Peyer's patch (tissue), 4 donors: ENCODE measurements around the gene NIN.

Experiments
- POLR2A ChIP-seq, 2 donors: fragments of 450-650 bp; IDR thresholded peaks; one replicate each; pipeline ENCODE4 v1.5.1; 2017; ENCODE audit warnings: antibody characterized with exemption in 2 of 2, mild to moderate bottlenecking in 2 of 2, moderate library complexity in 2 of 2
- TF ChIP-seq, protein P1 (sequence below), 6 experiments: fragments of 450-650 bp in 4 of 6; fragments of 200-600 bp in 2 of 6; sonication (generic) in 1 of 6; IDR thresholded peaks; one replicate each; pipeline ENCODE4 v1.5.1; 2017 to 2019; ENCODE audit warnings: antibody characterized with exemption in 6 of 6, mild to moderate bottlenecking in 3 of 6, moderate library complexity in 1 of 6

DNA sequence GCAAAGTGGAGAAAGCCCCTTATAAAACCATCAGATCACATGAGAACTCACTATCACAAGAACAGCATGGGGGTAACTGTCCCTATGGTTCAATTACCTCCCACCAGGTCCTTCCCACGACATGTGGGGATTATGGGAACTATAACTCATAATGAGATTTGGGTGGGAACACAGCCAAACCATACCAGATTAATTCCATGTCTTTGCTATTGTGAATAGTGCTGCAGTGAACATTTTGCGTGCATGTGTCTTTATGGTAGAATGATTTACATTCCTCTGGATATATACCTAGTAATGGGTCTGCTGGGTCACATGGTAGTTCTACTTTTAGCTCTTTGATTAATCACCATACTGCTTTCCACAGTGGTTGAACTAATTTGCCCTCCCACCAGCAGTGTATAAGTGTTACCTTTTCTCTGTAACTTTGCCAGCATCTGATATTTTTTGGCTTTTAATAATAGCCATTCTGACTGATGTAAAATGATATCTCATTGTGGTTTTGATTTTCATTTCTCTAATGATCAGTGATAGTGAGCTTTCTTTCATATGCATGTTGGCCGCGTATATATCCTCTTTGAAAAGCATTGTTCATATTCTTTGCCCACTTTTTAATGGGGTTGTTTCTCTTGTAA lies 133.2 kb downstream of the NIN start:
- TF ChIP-seq POLR2A (IDR thresholded peaks at IDR 0.05): no peak
- TF ChIP-seq, protein P1, sequence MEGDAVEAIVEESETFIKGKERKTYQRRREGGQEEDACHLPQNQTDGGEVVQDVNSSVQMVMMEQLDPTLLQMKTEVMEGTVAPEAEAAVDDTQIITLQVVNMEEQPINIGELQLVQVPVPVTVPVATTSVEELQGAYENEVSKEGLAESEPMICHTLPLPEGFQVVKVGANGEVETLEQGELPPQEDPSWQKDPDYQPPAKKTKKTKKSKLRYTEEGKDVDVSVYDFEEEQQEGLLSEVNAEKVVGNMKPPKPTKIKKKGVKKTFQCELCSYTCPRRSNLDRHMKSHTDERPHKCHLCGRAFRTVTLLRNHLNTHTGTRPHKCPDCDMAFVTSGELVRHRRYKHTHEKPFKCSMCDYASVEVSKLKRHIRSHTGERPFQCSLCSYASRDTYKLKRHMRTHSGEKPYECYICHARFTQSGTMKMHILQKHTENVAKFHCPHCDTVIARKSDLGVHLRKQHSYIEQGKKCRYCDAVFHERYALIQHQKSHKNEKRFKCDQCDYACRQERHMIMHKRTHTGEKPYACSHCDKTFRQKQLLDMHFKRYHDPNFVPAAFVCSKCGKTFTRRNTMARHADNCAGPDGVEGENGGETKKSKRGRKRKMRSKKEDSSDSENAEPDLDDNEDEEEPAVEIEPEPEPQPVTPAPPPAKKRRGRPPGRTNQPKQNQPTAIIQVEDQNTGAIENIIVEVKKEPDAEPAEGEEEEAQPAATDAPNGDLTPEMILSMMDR (IDR thresholded peaks at IDR 0.05): no peak
